Globus pallidus (tissue), 1 donor: Measurements from ENCODE around the gene PLD1.

ENCODE experiments used
- DNase-seq: peaks from one replicate; pipeline ENCODE4 v3.0.0-alpha.2; 2015; ENCODE audit warnings: low spot score

The PLD1 gene

GRCh38 chr3:171561596-171562323, 248.5 kb downstream of the PLD1 start:
- no peak for DNase-seq

- DNase-seq: no peak
These were observed 250.7 kb downstream of the PLD1 start for GRCh38 chr3:171559586-171559985.

- no peak for DNase-seq
These were observed 252.0 kb downstream of the PLD1 start for GRCh38 chr3:171558188-171558696.

GRCh38 chr3:171557173-171557572, 253.1 kb downstream of the PLD1 start:
- DNase-seq: no peak

GRCh38 chr3:171556574-171557145, 253.6 kb downstream of the PLD1 start:
- DNase-seq: no peak

GRCh38 chr3:171556148-171556547, 254.1 kb downstream of the PLD1 start:
- DNase-seq: no peak

GRCh38 chr3:171553086-171553485, 257.2 kb downstream of the PLD1 start:
- no peak for DNase-seq

- DNase-seq: no peak
These were observed 257.8 kb downstream of the PLD1 start for GRCh38 chr3:171552531-171552930.

- no peak for DNase-seq
These were observed 259.0 kb downstream of the PLD1 start for GRCh38 chr3:171551296-171551695.
